Erythroblast (primary cell): ENCODE results near the gene HERC4.

Experiments
- GATA1 ChIP-seq: IDR thresholded peaks from 2 replicates; pipeline ENCODE4 v1.6.1; 2011; ENCODE audit warnings: low read depth, mild to moderate bottlenecking, control low read depth, low read length, moderate library complexity
- POLR2A ChIP-seq: IDR thresholded peaks from 2 replicates; pipeline ENCODE4 v1.6.1; 2011; ENCODE audit warnings: mild to moderate bottlenecking, low read length

DNA sequence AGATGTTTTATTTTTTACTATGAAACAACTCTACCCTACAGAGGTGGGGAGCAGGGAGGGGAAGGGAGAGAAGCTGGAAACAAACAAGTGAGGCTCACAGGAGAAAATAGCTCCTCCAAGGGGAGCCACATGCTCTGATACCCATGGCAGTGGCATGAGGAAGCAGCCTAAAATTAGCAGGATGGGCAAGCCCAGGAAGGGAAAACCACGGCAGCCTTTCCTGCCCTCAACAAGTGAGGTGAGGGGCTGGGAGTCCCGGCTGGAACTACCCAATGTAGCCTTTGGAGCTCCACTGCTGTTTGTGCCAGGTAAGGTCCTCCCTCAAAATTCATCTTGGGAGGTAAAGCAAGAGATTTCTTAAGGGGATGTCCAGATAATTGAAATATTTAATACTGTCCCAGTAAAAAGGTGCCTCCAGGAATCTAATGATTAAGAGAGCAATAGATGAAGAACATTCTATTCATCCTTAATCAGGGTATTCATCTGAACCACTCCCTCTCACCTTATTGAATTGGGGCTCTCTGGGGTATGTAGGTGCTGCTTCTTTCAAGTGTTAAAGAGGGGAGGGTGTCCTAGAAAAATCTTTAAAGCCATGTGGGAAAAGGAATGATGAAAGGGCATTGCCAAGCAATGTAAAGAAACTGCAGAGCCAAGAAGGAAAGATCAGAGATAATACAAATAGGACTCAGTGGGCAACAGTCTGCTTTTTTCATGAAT is 12.8 kb upstream of the HERC4 start:
- no peak for TF ChIP-seq POLR2A
- no peak for TF ChIP-seq GATA1
